HCT116 (cell line): ENCODE measurements around the gene WNT1. TPM values are rescaled to one million over a fixed set of nuclear protein-coding genes. Genes with fewer than 3 reads are reported as not detected.

ENCODE experiments used
- ATAC-seq: fragments of 200-7000 bp; cut with Tn5 transposase; 2 replicates; pipeline ENCODE4 v1.9.1; 2020; ENCODE audit warnings: mild to moderate bottlenecking, moderate library complexity
- BruUV-seq: library from RNA; stranded (reverse); fragments of 400-500 nt; replicated peaks from 2 replicates; lab custom pipeline; 2021; lab: Mats Ljungman, UMichigan
- CTCF ChIA-PET: fragments of 300-600 bp; sonication (Branson Sonifier 250); formaldehyde crosslinking; loops from one replicate; lab custom pipeline; 2021; ENCODE audit warnings: antibody characterized with exemption; lab: Charles Lee
- POLR2A ChIA-PET: fragments of 300-600, 350-600 bp; sonication (Branson Sonifier 250); formaldehyde crosslinking; loops from one replicate; lab custom pipeline; 2021; ENCODE audit warnings: antibody characterized with exemption; lab: Charles Lee
- RAD21 ChIA-PET, 2 experiments: fragments of 300-600 bp; sonication (Branson Sonifier 250); formaldehyde crosslinking; loops; one replicate each; lab custom pipeline; 2023; ENCODE audit warnings: low total read pairs in 2 of 2; ENCODE audit not compliant: uncharacterized antibody in 2 of 2, unreplicated experiment in 2 of 2, low non-redundant PET in 1 of 2; lab: Charles Lee
- DNase-seq: peaks from one replicate; pipeline ENCODE4 v3.0.0-alpha.2; 2010; ENCODE audit warnings: low read depth, low spot score
- H2AFZ ChIP-seq: fragments of 200-600 bp; shearing (Covaris generic), sonication (generic); 2 replicates; pipeline ENCODE4 v1.6.1; 2017; ENCODE audit warnings: low read depth, mixed run types, mixed read lengths, antibody characterized with exemption, low read length; ENCODE audit not compliant: poor library complexity, severe bottlenecking
- H3K27ac ChIP-seq: 2 replicates; pipeline ENCODE4 v1.5.1; 2012; ENCODE audit warnings: low read depth, low read length
- H3K27me3 ChIP-seq: fragments of 200-600 bp; sonication (generic); 2 replicates; pipeline ENCODE4 v1.6.1; 2016; ENCODE audit warnings: mixed run types, low read length, mixed read lengths; ENCODE audit not compliant: insufficient read depth
- H3K36me3 ChIP-seq, 2 experiments: fragments of 200-500 bp in 1 of 2; fragments of 200-600 bp in 1 of 2; sonication (Bioruptor generic) in 1 of 2; sonication (generic) in 1 of 2; 2 replicates each; pipeline versions ENCODE4 v1.5.1 to v1.6.1; 2014 to 2016; ENCODE audit warnings: low read length in 2 of 2, inconsistent platforms in 1 of 2, mixed read lengths in 1 of 2, mixed run types in 1 of 2; ENCODE audit not compliant: insufficient read depth in 2 of 2, control insufficient read depth in 1 of 2
- H3K4me1 ChIP-seq, 2 experiments: fragments of 200-600 bp in 1 of 2; sonication (generic) in 1 of 2; 2 replicates each; pipeline versions ENCODE4 v1.5.1 to v1.6.1; 2012 to 2017; ENCODE audit warnings: low read length in 2 of 2, inconsistent platforms in 1 of 2, mild to moderate bottlenecking in 1 of 2, mixed read lengths in 1 of 2, mixed run types in 1 of 2, moderate library complexity in 1 of 2; ENCODE audit not compliant: insufficient read depth in 2 of 2, control insufficient read depth in 1 of 2
- H3K4me2 ChIP-seq: fragments of 200-600 bp; sonication (generic); 2 replicates; pipeline ENCODE4 v1.6.1; 2017; ENCODE audit warnings: mixed run types, low read length, mixed read lengths
- H3K4me3 ChIP-seq, 2 experiments: fragments of 200-600 bp in 1 of 2; sonication (generic) in 1 of 2; replicated peaks in 1 of 2; 2 replicates each; pipeline ENCODE4 v1.5.1; 2011 to 2016; ENCODE audit warnings: low read length in 2 of 2, control low read depth in 1 of 2, low read depth in 1 of 2, mild to moderate bottlenecking in 1 of 2, mixed read lengths in 1 of 2, mixed run types in 1 of 2
- H3K79me2 ChIP-seq: fragments of 200-600 bp; sonication (generic); 2 replicates; pipeline ENCODE4 v1.6.1; 2017; ENCODE audit warnings: mild to moderate bottlenecking, mixed run types, low read length, moderate library complexity, mixed read lengths; ENCODE audit not compliant: insufficient read depth
- H3K9ac ChIP-seq: fragments of 200-600 bp; sonication (generic); 2 replicates; pipeline ENCODE4 v1.6.1; 2016; ENCODE audit warnings: low read length, mixed read lengths
- H3K9me2 ChIP-seq: fragments of 200-600 bp; sonication (generic), shearing (Covaris generic); 2 replicates; pipeline ENCODE4 v1.6.1; 2017; ENCODE audit warnings: mixed run types, mild to moderate bottlenecking, moderate library complexity; ENCODE audit not compliant: insufficient read depth
- H3K9me3 ChIP-seq, 2 experiments: fragments of 200-500 bp in 1 of 2; fragments of 200-600 bp in 1 of 2; sonication (Bioruptor generic) in 1 of 2; sonication (generic) in 1 of 2; 2 replicates each; pipeline ENCODE4 v1.6.1; 2014 to 2017; ENCODE audit warnings: low read length in 2 of 2, mixed read lengths in 2 of 2, inconsistent platforms in 1 of 2, low read depth in 1 of 2, mild to moderate bottlenecking in 1 of 2, mixed run types in 1 of 2, moderate library complexity in 1 of 2; ENCODE audit not compliant: control insufficient read depth in 1 of 2, insufficient read depth in 1 of 2
- H4K20me1 ChIP-seq: fragments of 200-600 bp; sonication (generic), shearing (Covaris generic); 2 replicates; pipeline ENCODE4 v1.6.1; 2017; ENCODE audit warnings: mixed run types, mild to moderate bottlenecking, moderate library complexity; ENCODE audit not compliant: insufficient read depth
- CBX3 ChIP-seq: IDR thresholded peaks from 2 replicates; pipeline ENCODE4 v1.6.1; 2012; ENCODE audit warnings: low read depth
- MAX ChIP-seq: IDR thresholded peaks from 2 replicates; pipeline ENCODE4 v1.6.1; 2012
- POLR2A ChIP-seq: IDR thresholded peaks from 2 replicates; pipeline ENCODE4 v1.7.0; 2011; ENCODE audit warnings: borderline replicate concordance; ENCODE audit not compliant: insufficient read depth, insufficient read length; ENCODE audit errors: extremely low read depth
- SIN3A ChIP-seq: IDR thresholded peaks from 2 replicates; pipeline ENCODE4 v1.6.1; 2012; ENCODE audit warnings: low read depth
- SP1 ChIP-seq: IDR thresholded peaks from 2 replicates; pipeline ENCODE4 v1.6.1; 2012; ENCODE audit warnings: low read depth
- TCF7L2 ChIP-seq: IDR thresholded peaks from 2 replicates; pipeline ENCODE4 v1.7.0; 2011; ENCODE audit warnings: borderline replicate concordance, inconsistent platforms; ENCODE audit not compliant: insufficient read depth, insufficient read length; ENCODE audit errors: extremely low read depth
- ZFX ChIP-seq: fragments of 450-650 bp; IDR thresholded peaks from 2 replicates; pipeline ENCODE4 v1.6.1; 2017
- ZNF274 ChIP-seq: fragments of 200-500 bp; sonication (Bioruptor generic); IDR thresholded peaks from 2 replicates; pipeline ENCODE4 v1.6.1; 2014; ENCODE audit warnings: mild to moderate bottlenecking, low read depth, low read length, inconsistent platforms
- intact Hi-C: fragments of 100-400 bp; cut with micrococcal nuclease; formaldehyde crosslinking; loops from 2 replicates; pipeline ENCODE4 v1.10.0; 2022
- total RNA-seq: library from RNA; stranded (reverse); gene quantifications from one replicate; pipeline ENCODE4 v1.2.1, GENCODE V29; 2021; ENCODE audit not compliant: unreplicated experiment
- TF ChIP-seq, protein P1 (sequence below): IDR thresholded peaks from 2 replicates; pipeline ENCODE4 v1.6.1; 2012; ENCODE audit warnings: low read depth

The WNT1 gene
- total RNA-seq, 1 experiment from 2014 or later = not detected

DNA sequence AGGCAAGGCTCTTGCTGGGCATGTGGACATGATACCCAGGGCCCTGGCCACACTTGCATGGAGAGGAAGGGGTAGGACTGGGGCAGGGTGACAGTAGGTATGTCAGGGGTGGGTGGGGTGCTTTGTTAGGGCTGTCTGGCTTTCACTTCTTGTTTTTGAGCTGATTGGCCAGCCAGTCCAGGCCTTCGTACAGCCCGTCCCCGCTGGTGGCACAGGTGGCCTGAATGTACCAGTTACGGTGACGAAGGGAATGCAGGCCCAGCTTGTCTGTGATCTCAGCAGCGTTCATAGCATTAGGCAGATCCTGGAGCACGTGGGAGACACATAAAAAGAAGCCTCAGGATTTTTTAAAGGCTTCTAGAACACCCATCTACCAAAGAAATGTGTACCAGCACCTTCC is 39.3 kb upstream of the WNT1 start:
- no peak for DNase-seq
- Histone ChIP-seq H3K9me2 (no peaks in the 10 kb centered on the region), H3K4me3 (no peak overlapping the region), H4K20me1 (peaks cover 8% of the 10 kb centered on the region; the same call in 1 of the 2 replicates), H3K4me1 (no peaks in the 10 kb centered on the region), H3K36me3 (peaks cover 37 to 44% of the 10 kb centered on the region in 2 experiments), H3K27ac (no peak overlapping the region), H2AFZ (no peak overlapping the region), H3K79me2 (peaks cover 25% of the 10 kb centered on the region), H3K4me2 (no peak overlapping the region), H3K27me3 (no peaks in the 10 kb centered on the region), H3K9ac (no peak overlapping the region), H3K9me3 (no peaks in the 10 kb centered on the region)
- BruUV-seq = no TSS peak
- CTCF ChIA-PET = interaction anchor here (0.6 to 2.0 kb wide), 2 partner anchors 46 to 86 kb away, joined by 3 to 5 read pairs; no protein-coding TSS in a partner anchor
- POLR2A ChIA-PET = no interaction called here
- intact Hi-C loops = no loop called here
- TF ChIP-seq MAX (no peak), SP1 (no peak), ZNF274 (no peak), TCF7L2 (no peak), SIN3A (no peak), CBX3 (no peak), POLR2A (no peak), ZFX (no peak)
- TF ChIP-seq, protein P1, sequence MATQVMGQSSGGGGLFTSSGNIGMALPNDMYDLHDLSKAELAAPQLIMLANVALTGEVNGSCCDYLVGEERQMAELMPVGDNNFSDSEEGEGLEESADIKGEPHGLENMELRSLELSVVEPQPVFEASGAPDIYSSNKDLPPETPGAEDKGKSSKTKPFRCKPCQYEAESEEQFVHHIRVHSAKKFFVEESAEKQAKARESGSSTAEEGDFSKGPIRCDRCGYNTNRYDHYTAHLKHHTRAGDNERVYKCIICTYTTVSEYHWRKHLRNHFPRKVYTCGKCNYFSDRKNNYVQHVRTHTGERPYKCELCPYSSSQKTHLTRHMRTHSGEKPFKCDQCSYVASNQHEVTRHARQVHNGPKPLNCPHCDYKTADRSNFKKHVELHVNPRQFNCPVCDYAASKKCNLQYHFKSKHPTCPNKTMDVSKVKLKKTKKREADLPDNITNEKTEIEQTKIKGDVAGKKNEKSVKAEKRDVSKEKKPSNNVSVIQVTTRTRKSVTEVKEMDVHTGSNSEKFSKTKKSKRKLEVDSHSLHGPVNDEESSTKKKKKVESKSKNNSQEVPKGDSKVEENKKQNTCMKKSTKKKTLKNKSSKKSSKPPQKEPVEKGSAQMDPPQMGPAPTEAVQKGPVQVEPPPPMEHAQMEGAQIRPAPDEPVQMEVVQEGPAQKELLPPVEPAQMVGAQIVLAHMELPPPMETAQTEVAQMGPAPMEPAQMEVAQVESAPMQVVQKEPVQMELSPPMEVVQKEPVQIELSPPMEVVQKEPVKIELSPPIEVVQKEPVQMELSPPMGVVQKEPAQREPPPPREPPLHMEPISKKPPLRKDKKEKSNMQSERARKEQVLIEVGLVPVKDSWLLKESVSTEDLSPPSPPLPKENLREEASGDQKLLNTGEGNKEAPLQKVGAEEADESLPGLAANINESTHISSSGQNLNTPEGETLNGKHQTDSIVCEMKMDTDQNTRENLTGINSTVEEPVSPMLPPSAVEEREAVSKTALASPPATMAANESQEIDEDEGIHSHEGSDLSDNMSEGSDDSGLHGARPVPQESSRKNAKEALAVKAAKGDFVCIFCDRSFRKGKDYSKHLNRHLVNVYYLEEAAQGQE = no peak
- RAD21 ChIA-PET = no interaction called here
- ATAC-seq = no peak
